Glomerular endothelial cell (primary cell): ENCODE data around the gene ARNT2. TPM values are rescaled to one million over a fixed set of nuclear protein-coding genes. Genes with fewer than 3 reads are reported as not detected.

Source experiments
- DNase-seq: peaks from one replicate; pipeline ENCODE4 v3.0.0-alpha.2; 2011; ENCODE audit warnings: low read depth, low spot score; ENCODE audit errors: extremely low read depth
- total RNA-seq: library from RNA; depleted of rRNA; stranded (reverse); fragments of >200 nt; gene quantifications from 2 replicates; pipeline ENCODE4 v1.2.3, GENCODE V29; 2015

Gene ARNT2
- total RNA-seq, 1 donor from 2014 or later, result 1.3 TPM

GRCh38 chr15:80587816-80588456 lies 183.8 kb downstream of the ARNT2 start:
- DNase-seq, result no peak

DNA sequence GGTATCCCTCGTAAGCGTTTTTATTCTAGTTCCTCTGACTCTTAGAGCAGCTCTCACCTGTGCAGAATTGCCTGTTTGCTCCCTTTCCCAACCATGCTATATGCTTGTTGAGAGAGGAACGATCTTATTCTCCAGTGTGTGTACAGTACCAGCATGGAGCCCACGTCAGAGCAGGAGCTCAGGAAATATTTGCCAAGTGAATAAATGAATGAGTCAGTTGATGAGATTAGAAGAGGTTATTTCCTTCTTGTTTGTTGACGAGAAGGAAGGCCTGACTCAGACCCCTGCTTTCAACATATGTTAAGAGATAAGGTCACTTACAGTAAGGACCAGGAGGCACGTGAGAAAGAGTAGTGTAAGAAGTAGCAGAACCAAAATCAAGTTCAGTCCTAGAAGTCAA lies 184.6 kb downstream of the ARNT2 start:
- DNase-seq, result peak; percentile 78

GRCh38 chr15:80590761-80591355 lies 186.7 kb downstream of the ARNT2 start:
- no peak for DNase-seq

GRCh38 chr15:80591471-80591870 lies 187.3 kb downstream of the ARNT2 start:
- DNase-seq, result no peak

GRCh38 chr15:80591938-80592825 lies 188.0 kb downstream of the ARNT2 start:
- DNase-seq, result no peak

DNA sequence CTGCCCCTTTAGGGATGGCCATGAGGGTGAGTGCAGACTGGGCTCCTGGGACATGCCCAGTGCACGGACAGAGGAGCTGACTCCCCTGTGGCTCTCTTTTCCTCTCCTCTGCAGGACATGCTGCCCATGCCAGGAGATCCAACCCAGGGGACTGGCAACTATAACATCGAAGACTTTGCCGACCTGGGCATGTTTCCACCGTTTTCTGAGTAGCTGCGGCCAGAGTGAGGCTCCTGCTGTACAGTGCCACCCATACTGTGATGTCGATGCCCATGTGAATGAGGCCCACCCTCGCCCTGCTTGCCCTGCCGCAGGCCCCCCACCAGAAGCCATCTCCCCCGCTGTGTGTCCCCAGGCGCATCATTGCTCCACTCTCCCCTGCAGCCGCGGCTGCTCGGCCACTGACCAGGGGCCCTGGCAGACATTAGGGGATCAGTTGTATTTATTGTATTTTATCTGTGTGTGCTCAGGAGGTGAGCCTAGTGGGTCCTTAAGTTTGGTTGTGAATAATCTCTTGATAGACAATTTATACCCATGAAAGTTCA lies 189.4 kb downstream of the ARNT2 start:
- no peak for DNase-seq

- no peak for DNase-seq
These were observed 190.1 kb downstream of the ARNT2 start for GRCh38 chr15:80594091-80594889.

- no peak for DNase-seq
These were observed 191.2 kb downstream of the ARNT2 start for GRCh38 chr15:80595396-80595795.

DNA sequence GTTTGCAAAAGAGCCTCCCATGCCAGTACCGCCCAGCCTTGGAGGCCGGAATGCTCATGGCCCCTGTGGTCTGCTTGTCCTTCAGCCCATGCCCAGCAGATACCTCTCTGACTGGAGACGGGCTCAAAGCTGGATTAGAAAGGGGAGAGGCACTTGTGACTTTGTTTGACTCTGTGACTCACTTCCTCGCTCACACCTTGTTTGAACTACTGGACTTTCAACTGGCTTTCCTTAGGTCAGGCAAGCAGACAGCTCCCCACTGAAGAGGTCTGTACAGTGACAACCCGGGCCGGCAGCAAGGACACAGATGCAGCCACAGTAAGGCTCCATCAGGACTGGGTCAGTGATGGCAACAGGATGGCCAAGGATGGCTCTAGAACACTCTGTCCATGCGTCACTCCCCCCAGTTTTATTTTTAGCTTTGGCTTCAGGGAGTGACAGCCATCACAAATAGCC lies 192.4 kb downstream of the ARNT2 start:
- no peak for DNase-seq

- DNase-seq, result no peak
These were observed 192.9 kb downstream of the ARNT2 start for GRCh38 chr15:80597076-80597475.

- DNase-seq, result no peak
These were observed 195.2 kb downstream of the ARNT2 start for GRCh38 chr15:80599359-80599758.

DNA sequence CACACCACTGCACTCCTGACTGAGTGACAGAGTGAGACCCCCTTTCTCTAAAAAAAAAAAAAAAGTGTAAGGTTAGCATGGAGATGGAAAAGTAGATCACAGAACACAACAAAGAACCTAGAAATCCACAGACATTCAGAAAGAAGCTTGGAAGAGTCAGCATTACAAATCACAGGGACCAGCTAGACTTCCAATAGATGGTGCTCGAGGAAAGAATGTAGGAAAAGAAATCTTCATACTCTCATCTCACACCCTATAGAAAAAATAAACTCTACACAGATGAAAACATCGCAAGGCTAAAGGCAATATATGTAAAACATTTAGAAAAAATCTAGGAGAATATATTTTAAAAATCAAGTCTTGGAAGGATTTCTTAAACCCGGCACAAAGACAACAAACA lies 196.4 kb downstream of the ARNT2 start:
- no peak for DNase-seq

GRCh38 chr15:80601256-80601655 lies 197.1 kb downstream of the ARNT2 start:
- no peak for DNase-seq

DNA sequence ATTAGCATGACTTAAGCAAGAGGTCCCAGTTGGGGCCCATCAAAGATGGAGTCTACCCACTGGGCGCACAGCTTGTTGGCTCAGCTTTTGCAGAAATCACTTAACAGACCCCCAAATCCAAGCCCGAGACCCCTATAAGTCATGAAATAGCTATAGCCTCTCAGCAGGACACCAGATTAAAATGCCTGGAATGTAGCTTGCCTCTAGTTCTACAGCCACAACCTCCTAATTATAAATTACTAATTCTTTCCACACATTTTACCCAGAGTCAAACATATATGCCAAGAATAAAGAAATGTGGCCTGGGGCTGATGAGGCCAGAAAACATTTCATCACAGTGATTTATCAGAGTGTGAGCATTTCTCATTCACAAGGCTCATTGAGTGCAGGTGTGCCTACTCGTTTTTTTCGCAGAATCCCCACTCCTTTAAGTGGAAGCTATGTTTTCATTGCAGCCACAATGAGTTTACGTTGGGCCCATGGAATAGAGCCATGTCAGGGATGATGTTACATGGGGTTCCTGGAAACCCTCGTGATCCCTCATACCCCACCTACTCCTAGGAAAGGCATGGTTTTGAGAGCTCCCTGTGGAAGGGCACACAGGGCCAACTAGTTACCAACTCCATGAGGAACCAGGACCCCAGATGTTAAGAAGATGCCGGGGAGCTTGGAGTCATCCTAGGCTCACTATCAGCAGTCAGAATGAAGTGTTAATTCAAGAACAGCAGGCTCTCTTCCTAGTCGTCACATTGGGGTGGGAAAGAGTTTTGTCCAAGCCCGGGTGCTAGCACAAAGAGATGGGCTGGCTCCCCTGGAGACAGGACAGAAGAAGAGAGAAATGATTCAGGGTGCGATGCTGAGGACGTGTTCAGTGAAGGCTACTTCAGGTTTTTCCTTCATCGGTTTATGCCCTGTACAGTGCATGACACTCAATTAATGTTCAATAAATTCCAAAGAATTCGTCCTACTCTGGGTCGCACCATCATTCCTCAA lies 200.7 kb downstream of the ARNT2 start:
- no peak for DNase-seq

DNA sequence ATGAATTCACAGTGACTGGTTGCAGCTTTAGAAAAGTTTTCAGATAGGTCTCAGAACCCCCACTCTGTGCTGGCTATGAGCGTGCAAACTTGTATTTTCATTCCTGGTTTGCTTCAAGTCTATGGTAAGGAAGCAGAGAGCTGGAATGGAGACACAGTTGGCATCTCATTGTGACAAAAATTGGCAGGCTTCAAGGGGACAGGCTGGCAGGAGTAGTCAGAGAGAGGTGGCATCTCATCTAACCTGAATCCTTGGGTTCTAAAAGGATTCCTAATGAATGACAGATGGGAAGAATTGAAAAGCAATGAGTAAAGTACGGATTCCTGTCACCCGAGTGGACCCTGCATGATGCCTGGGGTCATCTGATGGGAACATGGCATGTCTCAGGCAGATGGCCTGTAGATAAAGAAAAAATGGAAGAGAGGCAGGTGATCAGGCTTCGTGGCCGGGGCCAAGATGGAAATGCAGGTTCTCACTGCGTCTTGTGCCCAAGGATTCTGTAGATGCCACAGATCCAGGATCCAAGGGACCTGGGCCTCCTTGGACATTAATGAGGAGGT lies 201.5 kb downstream of the ARNT2 start:
- no peak for DNase-seq

- no peak for DNase-seq
These were observed 202.4 kb downstream of the ARNT2 start for GRCh38 chr15:80606511-80607071.

DNA sequence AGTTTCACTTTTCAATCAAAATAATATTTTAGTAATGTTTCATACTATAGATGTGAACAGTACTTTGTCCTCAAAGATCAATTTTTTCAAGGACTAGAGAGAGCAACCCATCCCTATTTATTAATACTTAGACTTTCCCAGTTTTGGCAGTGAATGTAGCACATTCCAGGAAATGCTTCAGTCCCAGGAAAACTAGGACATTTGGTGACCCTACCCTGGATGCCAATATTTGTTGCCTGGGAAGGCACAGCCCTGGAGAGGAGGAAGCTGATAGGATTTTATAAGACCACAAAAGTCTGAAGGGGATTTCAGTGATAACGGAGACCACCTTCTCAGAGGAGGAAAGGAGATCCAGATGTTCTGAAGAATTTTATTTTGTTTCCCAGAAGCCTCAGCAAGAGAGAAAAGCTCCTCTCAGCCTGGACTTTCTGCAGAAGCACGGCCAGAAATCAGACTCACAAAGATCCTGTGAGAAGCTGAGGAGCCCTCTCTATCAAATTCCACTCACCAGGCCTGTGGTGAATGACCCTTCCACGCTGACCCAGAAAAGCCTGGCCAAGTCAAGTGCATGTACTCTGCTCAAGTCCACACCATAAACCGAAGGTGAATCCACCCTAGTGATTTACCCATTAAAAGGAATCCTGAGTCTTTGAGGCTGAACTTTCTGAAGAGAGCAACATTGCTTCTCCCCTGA lies 203.3 kb downstream of the ARNT2 start:
- no peak for DNase-seq

DNA sequence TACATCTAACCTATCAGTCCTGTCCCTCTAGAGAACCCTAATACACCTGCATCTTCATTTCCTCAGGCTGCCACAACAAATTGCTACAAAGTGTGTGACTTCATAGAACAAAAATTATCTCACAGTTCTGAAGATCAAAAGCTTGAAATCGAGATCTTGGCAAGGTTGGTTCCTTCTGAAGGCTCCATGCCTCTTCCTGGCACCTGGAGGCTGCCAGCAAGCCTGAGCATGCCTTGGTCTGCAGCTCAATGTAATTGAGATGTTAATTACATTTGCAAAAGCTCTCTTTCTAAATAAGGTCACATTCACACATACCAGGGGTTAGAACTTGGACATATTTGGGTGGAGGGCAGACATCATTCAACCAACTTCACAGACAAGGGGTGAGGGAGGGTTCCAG lies 204.5 kb downstream of the ARNT2 start:
- DNase-seq, result no peak
